Activated CD8-positive, alpha-beta memory T cell treated with anti-CD3 and anti-CD28 coated beads, Interleukin-2, amount 50 U/mL, for 24 hours (primary cell): ENCODE results near the gene GPS2.

ENCODE experiments used
- DNase-seq: peaks from one replicate; pipeline ENCODE4 v3.0.0-alpha.2; 2020; ENCODE audit errors: extremely low read depth

The GPS2 gene

DNA sequence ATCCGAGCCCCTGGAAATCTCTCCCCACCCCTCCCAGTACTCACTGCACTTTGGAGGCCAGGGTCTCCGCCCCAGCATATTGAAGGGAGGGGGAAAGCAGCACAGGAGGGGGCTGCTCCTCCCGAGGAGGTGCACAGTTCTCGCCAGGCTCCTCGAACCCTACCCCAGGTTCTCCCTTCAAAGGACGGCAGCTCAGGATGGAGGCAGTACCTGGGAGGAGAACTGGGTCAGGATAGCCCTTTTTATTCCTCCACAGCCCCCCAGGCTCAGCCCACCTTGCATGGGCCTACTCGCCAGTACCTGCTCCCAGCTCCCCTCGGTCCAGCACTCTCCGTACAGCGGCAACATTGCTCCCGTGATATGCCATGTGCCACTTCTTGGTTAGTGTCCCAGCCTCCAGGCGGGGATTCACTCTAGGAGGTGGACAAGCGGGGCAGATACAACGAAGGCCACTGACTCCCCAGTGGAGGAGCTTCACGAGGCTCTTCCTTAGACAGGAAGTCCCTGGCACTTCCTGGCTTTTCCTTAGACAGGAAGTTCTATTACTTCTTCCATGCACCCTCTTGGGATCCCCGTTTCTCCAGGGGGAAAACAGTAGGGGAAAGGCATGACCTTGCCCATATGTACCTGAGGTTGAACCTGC, 2.1 kb upstream of the GPS2 start:
- no peak for DNase-seq

DNA sequence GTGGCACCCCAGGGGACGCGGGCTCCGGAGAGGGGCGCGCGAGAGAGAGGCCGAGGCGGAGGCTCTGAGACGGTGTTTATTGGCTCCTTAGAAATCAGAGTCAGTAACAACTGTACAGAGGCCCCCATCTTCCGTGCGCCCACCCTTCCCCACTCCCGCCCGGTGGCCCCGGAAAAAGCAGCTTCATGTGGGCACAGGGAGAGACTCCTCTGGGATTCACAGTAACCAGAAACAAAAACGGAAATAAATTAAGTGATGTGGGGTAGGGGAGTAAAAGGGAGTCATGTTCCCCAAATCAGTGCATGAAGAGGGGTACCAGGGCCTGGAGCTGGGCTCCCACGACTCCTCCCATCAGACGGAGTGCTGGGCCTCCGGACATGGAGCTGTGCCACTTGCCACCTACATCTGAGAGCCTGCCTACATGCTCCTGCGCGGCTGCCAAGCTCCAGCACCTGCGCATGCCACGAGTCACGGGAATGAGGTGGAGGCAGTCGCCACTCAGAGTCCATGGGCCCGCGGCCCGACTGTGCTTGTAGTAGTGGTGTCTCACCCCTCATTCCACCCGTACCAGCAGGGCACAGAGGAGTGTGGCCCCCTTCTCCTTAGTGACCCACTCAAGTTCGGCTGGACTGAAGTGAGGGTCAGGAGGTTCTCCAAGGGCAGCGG, 543 bp upstream of the GPS2 start:
- DNase-seq = no peak

DNA sequence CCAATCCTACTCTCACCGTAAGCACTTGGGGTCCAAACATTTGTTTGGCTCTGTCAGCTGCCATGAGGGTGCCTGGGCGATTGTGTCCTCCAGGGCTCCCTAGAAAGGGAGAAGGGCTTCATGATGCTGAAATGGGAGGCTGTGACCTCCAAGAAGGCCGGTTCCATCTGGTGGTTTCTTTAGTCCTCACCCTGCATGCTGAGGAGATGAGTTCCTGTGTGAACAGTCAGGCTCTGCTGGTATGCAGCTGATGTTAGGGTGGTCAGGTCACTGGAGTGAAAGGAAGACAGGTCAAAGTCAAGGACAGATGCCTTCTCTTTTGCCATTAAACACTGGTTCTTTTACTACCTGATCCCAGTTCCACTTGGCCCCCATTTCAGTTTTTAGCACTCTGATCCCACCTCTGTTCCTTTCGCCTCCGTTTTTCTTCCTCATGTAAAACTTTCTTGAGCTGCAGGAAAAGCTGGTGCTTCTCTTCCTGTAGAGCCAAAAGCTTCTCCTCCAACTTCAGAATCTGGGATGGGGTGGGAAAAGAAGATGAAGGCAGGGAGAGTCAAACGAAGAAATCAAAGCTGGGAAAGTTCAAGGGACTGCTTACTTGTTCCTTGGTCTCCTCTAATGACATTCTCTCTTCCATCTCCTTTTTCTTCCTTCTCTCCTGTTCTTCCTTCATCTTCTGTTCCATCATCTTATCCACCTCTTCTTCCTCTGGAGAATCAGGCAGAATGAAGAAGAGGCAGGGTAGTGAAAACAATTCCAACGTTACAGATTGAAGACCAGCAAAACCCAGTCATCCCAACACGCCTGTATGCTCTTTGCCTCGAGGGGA, 1.1 kb downstream of the GPS2 start:
- DNase-seq = no peak

DNA sequence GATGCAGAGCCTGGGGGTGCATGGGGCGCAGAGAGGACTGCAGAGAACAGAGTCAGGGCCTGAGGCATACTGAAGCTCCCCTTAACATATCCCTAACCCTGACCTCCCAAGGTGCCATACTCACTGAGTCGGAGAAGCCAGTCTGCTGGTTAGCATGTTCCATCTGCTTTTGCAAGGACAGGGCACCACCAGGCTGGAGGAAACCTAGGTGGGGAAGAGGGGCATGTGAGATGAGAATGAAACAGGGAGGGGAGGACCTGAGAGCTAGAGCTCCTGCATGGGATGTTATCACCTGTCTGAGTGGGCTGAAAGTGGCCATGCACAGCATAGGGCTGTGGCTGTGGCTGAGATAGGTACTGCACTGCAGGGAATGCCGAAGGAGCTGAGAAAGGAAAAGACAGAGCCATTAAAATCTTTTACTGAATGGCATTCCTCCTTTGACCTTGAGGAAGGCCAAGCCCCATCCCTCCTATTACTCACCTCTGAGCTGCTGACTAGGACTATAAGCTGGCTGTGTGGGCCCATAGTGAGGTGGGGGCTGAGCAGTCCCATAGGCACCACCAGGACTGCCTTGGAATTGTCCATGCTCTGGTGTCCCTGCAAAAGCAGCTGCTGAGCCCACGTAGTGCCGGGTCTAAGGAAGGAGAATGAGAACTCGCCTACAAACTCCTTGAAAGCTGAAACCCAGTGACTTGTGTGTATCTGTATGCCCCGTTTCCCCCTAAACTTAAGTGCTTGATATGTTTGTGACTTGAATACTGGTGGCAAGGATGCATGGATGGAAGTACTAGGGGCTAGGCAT, 1.9 kb downstream of the GPS2 start:
- no peak for DNase-seq

DNA sequence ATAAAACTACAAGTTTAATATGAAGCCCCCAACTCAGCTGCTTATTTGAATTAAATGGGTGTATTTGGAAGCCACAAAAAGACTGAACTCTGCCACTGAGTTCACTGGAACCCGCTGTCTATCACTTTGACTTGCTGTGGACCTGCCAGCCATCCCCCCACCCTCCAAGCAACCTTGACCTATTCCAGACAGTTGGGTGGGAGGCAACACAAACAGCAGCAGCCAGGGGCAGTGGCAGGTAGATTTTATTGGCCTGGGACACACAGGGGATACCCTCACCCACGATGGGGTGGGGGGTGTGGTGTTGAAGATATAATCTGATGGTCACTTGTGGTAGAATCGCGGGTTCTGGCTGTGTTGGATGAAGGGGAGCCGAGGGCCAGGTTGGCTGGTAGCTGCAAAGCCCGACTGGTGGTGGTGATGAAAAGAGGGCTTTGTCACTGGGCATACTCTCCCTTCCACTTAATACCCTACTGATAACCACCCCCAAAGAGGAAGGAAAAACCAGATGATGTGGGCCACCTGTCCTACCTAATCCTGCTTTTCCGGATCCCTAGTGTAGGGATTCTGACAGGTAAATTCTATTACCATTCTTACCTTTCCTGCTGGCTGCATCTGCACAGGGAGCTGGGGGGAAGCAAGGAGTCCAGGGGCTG, 2.6 kb downstream of the GPS2 start:
- DNase-seq = no peak

DNA sequence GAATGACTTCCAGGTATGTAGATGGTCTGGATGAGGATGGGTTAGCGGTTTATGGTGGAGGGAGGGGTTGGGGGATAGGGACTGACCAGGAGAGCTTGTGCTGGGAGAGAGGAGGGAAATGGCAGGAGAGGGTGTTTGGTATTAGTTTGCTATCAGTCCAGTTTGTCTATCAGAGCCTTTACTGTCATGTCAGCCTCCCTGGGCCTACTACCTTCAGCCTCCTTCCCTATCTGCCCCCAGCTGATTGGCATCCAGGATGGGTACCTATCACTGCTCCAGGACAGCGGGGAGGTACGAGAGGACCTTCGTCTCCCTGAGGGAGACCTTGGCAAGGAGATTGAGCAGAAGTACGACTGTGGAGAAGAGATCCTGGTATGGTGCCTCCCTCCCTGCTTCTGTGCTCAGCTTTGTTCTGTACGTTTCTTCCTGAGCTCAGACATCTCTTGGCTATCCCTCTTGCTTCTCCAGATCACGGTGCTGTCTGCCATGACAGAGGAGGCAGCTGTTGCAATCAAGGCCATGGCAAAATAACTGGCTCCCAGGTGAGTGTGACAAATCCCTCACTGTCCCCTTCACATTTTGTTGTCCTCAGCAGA, 4.0 kb downstream of the GPS2 start:
- no peak for DNase-seq

DNA sequence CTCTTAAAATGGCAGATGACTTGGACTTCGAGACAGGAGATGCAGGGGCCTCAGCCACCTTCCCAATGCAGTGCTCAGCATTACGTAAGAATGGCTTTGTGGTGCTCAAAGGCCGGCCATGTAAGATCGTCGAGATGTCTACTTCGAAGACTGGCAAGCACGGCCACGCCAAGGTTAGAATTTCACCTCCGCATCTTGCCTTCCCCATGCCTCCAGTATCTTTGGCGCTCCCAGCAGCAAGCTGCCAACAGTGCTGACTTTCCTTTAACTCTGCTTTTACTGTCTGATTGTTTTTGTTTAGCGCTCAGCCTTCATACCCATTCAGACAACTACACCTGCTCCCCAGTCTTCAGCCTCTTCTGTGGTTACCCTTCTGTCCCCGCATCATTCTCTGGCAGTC, 5.5 kb downstream of the GPS2 start:
- DNase-seq = no peak

DNA sequence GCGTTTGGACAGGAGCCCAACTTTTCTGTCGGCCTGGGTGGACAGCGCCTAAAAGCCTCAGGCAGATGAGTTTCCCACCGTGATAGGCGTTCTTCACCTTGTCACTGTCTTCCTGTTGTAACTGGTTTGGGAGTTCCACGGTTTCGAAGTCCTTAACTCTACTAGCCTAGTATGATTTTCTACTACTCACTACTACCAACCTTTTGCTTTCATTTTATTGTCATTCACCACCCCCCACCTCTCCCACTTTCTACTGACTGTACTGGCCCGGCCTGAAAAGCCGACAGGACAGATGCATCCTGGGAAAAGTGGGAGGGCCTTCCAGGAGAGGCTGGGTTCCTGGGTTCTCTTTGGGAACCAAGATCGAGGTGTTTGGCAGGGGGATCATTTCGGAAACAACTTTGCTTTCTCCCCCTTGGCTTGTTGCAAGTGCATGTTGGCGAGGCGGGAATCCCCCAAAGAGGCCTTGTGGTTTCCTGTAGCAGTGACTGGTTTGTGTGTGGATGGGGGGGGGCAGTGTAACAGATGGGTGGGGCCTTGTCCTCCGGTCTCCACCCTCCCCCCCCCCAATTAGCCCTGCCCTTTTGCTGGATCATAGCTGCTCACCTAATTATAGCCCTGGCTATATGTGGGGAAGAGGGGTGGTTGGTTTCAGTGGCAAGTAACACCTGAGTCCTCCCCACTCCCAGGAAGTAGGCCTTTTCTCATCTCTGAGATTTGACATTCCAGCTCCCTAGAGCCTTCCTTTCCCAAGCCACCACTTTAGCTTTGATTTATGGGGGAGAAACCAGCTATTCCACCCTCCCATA, 6.3 kb downstream of the GPS2 start:
- peak; percentile 71 for DNase-seq

DNA sequence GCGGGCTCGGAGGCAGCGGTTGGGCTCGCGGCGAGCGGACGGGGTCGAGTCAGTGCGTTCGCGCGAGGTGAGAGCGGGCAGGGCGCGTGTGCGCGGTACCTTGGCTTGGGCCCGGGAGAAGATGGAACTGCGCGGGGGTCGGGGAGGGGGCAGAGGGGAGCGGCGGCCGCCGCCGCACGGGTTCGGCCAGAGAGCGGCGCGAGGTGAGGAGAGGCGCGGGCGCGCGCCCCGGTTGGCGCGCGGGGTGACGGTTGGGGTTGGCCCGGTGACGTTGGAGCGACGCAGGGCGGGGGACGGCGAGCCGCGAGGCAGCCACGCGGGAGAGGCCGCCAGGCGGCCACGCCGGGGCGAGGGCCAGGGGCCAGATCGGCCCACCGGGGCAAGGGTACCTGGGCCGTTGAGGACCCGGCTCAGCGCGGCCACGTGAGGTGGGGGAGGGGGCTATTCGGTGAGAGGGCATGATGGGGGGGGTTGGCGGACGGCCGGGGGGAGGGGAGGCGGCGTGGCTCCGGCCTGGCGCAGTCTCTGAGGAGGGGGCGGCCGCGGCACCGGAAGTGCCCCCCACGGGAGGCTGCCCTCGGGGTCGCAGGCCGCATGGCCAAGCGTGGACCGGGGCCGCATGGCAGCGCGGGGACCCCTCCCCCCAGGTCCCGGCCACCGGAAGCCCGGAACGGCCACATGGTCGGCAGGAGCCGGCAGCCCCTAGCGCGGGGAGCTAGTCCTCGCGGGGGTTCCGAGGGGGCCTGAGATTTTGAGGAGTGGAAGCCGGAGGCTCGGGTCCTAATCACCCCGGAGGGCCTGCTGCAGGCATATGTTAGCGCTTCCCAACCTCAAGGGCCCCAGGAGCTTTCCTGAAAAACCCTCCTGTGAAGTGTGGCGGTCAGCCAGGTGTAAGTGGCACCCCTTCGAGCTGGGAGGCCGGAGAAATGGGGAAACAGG, 7.2 kb downstream of the GPS2 start:
- no peak for DNase-seq

DNA sequence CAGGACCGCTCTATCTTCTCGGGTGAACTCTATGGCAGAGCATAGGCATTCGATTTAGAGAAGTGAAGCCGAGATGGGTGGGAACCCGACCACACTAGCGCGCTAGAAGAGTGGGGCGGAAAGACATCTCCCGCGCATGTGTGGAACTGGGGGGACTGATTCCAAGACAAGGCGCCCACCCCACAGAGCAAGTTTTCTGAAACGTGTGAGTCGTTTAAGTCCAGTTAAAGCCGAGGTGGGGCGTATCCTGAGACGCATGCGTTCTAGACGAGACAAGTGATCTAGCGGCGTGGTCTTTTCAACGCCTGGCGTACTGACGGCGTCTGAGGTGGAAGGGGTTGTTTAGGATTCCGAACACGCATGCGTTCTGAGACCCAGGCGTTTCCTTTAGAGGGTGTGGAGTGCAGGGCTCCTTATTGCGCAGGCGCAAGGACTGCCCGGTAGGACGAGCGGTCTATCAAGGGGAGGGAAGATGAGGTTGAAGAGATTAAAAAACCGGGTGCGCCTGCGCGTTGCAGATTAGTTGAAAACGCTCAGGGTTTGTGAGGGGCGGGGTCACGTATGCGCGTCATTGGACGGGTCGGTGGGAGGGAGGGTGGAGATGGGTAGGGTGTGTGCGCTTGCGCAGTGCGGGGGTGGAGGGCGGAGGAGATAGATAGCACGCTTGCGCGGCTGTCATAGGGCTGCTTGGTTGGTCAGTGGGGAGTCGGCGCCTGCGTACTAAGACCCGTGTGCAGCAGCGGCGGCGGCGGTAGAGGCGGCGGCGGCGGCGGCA, 8.1 kb downstream of the GPS2 start, which contains the start of gene EIF5A:
EIF5A (plus strand) TSS at position 718 of the 775 bp plus-strand sequence. CDS start 2,008 bp downstream, outside the sequence.
- peak; percentile 100 for DNase-seq

DNA sequence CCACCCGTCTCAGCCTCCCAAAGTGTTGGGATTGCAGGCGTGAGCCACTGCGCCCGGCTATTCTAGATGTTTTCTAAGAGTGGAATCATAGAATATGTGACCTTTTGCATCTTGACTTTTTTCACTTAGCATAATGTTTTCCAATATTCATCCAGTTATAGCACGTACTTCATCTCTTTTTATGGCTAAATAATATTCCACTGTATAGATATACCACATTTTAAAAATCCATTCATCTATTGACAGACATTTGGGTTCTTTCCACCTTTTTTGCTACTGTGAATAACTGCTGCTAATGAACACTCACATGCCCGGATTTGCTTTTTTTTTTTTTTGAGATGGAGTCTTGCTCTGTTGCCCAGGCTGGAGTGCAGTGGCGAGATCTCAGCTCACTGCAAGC, 11.0 kb downstream of the GPS2 start:
- no peak for DNase-seq

DNA sequence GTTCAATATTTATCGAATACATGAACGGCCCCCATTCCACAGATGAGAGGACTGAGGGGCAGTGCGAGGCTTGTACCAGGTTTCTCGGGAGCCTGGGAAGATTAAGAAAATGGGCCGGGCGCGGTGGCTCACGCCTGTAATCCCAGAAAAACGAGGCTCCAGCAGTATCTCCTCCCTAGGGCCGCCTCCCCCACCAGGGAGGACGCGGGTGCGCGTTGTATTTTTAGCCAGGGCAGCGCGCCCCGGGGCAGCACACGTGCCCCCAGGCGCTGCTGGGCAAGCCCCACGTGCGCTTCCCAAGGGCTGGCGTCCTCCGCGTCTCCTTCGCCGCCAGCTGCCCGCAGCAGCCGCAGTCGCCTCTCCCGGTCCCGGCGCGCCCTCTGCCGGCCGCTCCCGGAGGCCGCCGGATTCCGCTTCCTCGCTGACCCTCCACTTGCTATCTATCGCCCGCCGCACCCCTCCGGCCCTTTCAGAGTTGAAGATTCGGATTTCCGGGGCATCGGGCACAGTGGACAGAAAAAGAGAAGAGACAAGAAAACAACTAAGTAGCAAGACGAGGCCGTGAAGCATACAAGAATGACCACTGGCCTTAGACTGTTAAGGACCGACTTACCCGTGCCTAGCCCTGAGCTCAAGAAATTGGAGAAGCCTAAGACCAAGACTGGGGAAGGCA, 18.8 kb downstream of the GPS2 start:
- DNase-seq = no peak

DNA sequence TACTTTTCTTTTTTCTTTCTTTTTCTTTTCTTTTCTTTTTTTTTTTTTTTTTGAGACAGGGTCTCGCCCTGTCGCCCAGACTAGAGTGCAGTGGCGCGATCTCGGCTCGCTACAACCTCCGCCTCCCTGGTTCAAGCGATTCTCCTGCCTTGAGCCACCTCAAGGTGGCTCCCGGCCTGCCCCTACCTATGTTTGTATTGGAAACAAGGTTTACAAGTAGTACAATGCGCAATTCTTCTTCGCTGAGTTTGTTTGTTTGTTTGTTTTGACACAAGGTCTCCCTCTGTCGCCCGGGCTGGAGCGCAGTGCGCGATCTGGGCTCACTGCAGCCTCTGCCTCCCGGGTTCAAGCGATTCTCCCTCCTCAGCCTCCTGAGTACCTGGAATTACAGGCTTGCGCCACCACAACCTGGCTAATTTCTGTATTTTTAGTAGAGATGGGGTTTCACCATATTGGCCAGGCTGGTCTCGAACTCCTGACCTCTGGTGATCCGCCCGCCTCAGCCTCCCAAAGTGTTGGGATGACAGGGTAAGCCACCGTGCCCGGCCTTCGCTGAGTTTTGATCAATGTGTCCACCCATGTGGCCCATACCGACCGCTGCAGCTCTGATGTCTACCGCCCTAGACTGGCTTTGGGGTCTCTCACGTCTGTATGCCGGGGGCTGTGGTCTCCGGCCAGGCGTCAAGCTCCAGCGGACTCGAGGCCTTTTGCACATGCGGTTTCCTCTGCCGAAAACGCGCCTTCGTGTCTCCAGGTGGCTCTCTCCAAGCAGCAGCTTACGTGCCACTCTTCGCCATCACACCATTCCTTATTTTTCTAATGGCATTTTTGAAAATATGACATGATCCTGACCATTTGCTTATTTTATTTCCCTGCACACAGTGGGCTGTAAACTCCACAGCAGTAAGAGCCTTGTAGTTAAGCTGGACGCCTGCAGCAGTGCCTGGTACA, 19.7 kb downstream of the GPS2 start:
- no peak for DNase-seq

DNA sequence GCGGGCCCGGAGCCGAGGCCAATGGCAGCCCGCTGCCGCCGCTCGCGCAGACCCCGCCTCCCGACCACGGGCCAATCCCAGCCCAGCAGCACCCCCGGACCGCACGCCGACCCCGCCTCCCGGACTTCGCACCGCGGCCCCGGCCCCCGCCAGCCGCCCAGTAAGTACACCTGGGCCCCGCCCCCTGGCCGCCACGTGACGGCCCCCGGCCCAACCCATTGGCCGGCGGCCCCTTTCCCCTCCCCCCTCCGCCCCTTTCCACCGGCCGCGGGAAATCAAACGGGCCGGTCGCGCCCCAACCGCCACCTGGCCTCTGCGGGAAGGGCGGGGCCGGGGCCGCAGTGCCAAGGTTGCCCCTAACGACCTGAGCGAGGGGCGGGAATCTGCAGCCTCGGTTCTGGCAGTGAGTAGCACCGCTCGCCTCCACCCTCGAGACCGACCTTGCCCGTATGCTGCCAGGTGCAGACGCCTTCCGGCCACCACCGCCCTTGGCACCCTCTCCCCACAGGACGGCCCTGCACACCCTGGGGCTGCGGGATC, 20.5 kb downstream of the GPS2 start, which contains the start of gene YBX2:
YBX2 (minus strand) TSS at position 26 of the 540 bp plus-strand sequence. CDS start 139 bp downstream, outside the sequence.
- DNase-seq = peak; percentile 34

DNA sequence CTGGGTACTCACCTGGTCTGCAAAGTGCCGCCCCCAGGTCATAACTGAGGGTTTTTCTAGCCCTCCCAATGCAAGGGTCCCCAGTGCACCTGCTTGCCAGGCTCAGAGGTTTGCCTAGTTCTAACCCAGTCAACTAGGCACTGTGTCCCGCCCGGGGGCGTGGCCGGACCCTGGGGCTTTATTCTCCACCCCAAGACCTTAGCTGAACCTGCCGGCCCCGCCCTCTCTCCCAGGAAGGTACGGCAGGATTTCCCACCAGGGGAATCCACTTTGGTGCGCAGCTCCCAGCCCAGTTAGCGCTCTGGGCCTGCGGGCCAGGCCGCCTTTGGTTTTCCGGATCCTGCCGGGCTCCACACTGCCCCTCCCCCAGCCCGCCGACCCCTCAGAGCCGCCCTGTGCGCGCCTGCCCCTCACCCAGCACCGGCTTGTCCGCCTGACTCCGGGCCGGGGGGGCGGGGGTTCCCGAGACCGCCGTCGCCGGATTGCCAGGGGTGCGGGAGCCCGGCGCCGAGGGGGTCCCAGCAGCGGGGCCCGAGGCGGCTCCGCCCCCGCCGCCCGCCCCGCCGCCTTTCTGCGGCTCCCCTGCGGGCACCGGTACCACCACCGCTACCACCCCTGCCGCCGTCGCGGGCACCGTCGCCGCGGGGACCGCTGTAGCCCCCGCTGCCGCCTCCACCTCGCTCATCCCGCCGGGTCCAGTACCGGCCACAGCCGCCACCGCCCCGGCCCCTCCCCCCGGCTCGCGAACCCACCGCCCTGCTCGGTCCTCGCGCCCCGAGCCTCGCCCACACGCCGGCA, 21.1 kb downstream of the GPS2 start:
- no peak for DNase-seq
